NCI-H2107 (cell line): ENCODE measurements around the gene GPC3.
"Not testable (repeated sequence)": the region's sequence is repeated elsewhere in the genome, so short reads cannot be mapped to it uniquely, and the experiment has no call there.

Experiments used
- DNase-seq: peaks from one replicate; lab custom pipeline; 2025; lab: John Stamatoyannopoulos, UW

GPC3 gene

DNA sequence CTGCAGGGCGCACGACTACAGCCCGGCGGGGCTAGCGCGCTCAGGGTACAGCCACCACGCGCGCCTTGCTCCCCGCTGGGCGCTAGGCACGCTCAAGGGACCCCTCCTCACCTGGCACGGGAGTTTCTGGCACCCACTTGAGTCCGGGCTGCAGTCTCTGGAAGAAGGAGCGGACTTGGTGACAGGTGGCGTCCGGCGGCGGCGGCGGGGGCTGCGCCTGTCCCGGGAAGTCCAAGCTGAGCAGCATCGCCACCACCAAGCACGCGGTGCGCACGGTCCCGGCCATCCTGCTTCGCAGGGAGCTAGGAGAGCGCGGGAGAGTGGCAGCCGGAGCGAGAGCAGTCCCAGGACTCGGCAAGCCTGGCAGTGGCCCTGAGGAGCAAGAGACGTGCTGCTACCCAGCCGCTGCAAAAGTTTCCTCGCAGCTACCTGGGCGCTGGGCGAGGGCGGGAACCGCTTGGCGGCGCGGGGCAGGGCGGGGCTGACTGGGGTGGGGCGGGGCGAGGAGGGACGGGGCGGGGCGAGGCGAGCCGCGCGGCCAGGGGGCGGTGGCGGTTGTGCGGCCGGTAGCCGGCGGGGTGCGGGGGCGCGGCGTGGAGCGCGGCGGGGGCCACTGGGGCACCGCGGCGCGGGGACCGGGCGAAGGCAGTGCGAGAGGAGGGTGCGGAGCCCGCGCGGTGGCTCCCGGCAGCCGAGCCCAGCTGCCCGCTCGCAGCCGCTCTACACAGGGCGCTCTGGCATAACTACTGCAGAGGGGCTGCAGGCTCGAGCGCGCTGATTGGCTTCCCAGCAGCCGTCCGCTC lies at the start of gene GPC3:
TSS of gene GPC3 (minus strand) at position 431 of the 803 bp plus-strand sequence.
- no peak for DNase-seq

DNA sequence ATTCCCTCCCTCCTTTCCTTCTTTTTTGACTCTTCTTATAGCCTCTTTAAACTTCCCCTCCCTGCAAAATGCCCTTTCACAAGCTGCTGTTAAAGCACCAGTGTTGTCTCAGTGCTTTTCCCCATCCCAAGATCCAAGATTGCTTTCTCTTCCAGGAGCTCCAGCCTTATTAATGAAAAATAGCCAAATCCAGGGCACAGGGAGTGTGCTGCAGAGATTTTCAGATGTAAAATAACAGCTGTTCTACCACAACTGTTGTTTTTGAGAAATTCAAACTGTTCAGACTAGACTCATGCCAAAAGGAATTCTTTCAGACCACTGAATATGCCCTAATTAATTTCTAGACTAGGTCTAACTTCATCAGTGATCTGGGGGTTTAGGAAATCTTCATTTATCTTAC lies 47.0 kb upstream of the GPC3 start:
- DNase-seq: no peak

DNA sequence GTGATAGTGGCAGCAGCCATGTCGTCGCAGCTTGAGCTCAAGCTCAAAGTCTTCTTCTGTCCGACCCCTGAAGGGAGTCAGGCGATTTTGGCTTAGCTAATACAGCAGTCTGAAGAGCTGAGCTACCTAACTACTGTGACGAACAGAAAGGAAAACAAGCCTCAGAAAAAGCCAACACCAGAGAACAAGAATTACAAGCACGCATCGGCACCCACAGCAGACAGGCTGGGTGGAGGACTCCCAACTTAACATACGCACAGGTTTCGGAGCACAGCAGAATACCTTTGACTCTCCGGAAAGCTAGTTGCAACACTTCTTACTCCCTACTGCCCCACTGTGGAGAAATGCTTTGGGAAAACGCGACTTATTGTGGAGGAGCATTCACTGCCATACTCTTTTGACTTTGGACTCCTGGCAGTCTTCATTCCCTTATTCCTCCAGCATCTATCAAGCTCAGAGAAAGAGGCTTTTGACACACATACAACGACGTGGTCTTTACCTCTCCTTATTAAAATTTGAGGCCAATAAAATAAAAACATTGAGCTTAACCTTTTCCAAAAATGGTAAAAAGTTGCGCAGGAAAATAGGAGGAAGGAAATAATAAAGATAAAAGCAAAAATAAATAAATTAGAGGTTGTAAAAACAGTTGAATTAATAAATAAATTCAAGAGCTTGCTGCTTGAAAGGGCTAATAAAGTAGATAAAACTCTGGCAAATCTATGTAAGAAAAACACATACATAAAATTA lies 41.3 kb upstream of the GPC3 start:
- no peak for DNase-seq

DNA sequence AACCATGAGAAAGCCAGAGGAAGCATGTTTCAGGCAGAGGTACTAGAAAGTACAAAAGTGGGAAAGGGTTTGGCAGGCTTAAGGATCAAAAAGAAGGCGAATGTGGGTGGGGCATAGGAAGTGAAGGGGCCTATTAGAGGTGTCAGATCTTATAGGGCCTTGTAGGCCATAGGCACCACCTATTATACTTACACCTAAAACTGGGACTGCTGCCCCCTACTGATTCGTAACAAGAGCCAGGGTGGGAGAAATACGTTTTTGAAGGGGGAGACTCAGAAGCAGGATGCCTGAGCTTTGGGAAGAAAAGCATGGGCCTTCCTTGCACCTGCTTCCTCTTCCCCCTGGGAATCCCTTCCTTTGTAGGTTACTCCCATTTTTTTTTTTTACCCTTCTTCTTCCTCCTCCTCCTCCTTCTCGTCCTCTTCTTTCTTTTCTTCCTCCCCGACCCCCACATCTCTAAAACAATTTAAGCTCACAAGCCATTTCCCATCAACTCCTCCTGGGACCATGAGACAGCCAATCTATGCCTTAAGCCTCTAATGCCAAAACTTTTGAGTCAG lies 40.7 kb upstream of the GPC3 start:
- no peak for DNase-seq

DNA sequence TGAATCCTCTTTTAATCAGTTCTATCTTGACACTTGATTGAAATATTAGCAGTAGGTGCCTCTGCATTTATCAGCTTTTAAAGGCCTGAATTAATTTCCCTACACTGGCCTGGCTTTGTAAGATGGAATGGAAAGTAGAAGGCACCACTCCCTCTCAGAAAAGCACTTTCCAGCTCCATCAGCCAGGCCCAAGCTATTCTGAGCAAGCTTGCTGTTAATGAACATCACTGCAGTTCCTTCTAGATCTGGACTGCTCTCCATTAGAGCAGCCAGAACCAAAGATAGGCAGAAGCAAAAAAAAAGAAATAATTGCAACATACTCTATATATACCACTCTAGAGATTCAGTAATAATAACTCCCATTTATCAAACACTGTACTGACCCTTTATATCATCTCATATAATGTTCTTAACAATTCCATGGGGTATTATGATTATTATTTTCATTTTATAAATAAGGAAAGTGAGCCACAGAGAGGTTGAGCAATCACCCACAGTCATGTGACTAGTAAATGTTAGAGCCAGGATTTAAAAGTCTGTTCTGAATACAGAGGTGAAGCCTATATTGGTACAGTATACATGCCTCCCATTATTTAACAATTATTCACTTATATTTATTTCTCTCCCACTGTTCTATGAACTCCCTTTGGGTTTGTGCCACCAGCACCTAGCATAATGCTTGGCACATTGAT lies 39.4 kb upstream of the GPC3 start:
- no peak for DNase-seq

DNA sequence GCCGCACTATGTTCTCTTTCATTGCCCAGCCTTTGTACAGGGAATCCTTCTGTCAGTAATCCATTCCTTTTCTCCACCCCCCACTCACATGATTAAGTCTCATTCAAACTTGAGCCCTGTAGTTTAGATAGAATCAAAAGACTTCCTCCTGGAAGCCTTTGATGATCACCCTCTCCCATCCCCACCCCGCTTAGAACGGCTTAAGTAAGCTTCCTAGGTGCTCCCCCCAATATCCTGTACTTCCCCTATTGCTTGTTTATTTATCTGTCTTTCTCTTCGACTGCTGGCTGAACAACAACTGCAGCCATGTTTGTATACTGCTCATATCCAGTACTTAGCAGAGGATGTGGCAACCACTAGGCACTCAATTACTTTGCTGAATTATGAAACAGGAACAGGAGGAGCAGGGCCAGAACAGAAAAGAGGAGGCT lies 38.5 kb upstream of the GPC3 start:
- DNase-seq: no peak

DNA sequence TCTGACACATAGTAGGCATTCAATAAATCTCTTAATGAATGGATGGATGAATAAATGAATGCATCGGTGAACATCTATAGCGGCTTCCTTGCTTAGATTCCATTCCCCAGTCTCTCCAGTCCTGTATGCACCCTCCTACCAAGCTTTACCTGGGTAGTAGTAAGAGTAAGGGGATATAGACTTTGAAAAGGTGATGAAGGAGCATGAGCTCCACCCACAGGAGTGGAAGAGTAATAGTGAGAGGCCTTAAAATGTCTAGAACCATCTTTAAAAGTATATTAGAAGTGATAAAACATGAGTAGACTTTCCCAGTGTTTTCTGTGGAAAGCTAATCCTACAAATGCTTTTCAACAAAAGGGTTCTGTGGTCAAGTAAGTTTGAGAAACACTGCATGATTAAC lies 35.5 kb upstream of the GPC3 start:
- DNase-seq: no peak

DNA sequence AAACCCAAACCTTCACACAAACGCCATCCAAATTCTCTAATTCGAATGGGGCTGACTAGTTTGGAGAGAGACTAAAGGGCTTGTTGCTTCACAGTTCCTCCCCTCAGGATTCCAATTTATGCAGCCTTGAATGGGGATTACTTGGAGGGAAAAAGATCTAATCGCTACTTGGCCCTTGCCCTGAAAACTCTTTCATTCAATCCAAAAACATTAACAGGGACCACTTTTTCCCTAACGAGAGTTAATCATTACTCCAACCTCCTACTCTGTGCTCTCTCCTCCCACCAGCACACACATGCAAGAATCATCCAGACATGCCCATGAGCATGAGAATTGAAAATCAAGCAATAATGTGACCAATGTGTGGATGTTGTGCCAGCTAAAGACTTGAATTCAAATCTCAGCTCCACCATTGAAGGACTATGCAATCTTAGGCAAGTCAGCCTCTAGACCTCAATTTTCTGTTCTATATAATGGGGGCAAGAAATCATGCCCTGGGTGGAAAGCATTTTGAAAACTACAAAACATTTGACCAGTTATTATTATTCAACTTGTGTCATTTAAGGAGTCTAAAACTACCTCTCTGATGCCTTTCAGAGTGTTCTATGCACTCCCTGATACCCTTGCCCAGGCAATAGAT lies 34.3 kb upstream of the GPC3 start:
- no peak for DNase-seq

DNA sequence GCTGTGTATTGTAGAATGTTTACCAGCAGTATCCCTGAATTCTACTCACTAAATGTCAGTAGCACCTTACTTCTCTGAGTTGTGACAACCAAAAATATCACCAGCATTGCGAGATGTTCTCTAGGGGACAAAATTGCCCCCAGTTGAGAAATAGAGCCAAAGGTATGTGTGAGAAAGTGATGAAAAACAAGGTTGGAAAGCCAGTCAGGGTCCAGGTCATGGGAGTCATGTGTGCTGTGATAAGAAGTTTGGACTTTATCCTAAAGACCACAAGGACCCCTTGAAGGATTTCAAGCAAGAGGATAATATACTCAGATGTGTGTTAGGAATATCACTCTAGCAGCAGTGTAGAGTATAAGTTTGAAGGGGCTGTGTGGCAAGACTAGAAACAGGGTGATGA lies 30.9 kb upstream of the GPC3 start:
- not testable (repeated sequence) for DNase-seq

DNA sequence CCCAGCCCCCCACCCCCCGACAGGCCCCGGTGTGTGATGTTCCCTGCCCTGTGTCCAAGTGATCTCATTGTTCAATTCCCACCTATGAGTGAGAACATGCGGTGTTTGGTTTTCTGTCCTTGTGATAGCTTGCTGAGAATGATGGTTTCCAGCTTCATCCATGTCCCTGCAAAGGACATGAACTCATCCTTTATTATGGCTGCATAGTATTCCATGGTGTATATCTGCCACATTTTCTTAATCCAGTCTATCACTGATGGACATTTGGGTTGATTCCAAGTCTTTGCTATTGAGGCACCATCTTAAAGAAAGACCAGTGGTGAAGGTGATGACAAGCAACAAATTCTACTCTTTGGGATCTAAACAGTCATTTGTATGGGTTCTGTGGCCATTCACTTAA lies 30.1 kb upstream of the GPC3 start:
- DNase-seq: not testable (repeated sequence)

DNA sequence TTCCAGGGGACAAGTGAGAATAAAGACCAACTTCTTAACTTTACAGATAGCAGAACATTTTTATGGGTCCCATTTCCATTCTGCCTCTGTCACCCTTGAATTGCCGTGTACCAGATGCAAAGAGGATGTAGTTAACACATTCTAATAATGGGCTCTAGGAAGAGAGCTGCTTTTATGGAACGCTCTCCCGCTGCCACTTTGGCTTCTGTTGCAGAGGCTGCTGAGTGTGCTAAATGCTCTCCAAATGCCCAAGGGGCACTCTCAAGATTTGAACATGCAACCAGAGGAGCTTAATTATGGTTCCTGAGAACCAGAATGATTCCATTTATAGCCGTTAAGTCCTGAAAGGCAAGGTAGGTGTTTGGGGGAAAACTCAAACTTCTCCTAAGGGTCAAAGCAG lies 28.1 kb upstream of the GPC3 start:
- DNase-seq: no peak

DNA sequence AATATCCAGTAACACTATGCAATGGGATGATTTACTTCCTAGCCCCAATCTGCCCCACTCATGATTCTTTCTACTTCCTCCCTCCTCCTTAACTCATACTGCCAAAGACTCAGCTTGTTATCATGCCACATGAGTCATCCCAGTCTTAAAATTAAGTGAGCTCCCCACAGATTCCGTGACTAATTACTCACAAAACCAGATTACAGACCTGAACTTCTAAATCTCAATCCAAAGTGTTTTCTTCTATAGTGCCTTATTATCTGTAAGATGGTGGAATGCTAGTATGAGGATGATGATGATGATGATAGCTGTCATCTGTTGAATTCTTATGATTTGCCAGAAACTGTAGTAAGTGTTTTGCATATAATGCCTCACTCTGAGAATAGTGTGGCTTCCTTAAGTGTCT lies 27.7 kb upstream of the GPC3 start:
- DNase-seq: no peak

DNA sequence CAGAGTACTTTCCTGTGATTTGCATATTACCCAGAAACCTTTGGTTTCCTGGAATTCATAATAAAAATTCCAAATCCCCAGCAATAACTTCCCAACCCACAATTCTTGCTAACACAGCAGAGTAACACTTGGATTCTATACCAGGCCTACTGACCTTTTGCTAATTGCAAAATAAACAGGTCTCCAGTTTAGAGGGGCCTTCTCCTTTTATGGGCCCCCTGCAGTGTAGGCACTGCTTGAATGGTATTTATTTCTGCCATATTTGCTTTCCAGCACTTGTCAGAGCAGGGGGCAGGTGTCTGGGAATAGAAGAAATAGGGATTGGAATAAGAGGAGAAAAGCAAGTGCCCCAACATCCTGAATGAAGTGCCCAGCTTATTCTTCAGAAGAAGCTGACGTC lies 25.3 kb upstream of the GPC3 start:
- DNase-seq: no peak

DNA sequence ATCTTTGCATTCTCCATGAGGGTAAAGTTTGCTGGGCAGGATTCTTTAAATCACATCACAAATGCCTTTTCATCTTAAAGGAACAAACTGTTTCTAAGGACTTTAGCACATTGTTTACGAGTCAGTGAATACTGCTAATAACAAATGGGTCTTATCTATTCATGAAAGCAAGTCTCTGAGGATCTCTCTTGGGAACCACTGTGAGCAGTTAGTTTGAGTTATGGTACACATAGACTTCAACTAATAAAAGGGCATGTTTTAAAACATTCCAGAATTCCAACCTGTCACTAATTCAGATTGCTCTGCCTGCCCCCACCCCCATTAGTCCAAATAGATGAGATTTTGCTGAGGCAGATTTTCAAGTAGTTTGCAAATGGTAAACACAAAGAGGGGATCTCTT lies 22.3 kb upstream of the GPC3 start:
- DNase-seq: no peak

DNA sequence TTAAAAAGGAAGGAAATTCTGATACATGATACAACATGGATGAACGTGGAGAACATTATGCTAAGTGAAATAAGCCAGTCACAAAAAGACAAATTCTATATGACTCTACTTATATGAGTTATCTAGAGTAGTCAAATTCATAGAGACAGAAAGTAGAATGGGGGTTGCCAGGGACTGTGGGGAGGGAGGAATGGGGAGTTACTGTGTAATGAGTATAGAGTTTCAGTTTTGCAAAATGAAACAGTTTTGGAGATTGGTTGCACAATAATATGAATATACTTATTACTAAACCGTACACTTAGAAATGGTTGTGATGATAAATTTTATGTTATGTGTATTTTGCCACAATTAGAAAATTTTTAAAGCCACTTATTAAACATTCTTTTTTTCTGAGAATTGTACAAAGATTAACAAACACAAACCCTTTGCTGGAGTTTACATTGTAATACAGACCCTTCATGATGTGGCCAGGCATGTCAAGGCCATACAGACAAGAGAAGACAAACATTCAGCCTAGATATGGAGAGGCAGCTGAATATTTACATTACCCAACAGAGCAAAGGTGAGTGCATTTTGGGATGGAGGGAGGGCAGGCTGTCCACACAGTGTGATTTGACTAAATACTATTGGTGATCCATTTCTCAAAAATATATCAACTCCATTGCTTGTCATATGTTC lies 21.2 kb upstream of the GPC3 start:
- no peak for DNase-seq

DNA sequence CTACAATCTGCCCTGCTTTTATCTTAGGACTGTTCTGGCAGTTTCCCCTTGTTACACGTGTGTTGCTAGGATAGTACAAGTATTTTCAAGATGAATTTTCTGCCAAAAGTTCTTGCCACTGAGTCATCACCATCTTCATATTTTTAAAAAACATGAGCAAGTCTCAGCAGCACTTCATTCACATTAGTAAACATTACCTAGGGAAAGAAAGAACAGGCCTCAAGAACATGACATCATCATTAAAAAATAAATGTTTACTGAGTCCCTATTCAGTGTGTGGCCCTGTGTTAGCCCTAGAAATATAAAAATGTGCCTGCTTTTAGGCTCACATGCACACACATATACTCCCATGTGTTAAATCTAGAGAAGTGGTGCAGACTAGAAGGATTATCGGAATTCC lies 18.7 kb upstream of the GPC3 start:
- no peak for DNase-seq

DNA sequence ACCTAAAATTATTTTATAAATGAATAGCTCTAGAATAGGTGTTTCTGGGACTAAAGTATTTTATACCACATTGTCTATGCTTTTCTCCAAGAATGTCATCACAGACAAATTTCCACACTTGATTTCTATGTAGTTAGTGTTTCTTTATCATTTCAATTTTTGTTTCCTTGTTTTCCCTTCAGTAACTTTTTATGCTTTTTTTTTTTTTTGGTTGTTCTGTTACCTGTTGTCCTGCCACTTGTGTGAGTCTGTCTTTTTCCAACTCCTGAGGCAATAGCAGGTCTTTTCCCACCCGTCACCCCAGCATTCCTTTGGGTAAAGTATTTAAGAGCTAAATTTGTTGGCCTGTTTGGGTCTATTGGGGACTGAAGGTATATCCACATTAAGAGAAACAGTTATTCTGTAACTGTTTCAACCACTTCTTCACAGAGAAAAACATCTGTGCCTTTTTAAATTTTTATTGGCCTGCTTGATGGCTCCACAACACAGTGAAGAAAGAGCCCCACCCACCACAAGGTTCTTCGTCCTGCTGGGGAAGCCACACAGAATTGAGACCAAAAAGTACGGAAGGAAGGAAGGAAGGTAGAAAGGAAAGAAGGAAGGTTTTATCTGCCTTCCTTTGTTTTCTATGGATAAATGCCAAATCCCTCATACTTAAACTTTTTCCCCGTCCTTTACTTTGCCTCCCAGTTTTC lies 17.7 kb upstream of the GPC3 start:
- no peak for DNase-seq

DNA sequence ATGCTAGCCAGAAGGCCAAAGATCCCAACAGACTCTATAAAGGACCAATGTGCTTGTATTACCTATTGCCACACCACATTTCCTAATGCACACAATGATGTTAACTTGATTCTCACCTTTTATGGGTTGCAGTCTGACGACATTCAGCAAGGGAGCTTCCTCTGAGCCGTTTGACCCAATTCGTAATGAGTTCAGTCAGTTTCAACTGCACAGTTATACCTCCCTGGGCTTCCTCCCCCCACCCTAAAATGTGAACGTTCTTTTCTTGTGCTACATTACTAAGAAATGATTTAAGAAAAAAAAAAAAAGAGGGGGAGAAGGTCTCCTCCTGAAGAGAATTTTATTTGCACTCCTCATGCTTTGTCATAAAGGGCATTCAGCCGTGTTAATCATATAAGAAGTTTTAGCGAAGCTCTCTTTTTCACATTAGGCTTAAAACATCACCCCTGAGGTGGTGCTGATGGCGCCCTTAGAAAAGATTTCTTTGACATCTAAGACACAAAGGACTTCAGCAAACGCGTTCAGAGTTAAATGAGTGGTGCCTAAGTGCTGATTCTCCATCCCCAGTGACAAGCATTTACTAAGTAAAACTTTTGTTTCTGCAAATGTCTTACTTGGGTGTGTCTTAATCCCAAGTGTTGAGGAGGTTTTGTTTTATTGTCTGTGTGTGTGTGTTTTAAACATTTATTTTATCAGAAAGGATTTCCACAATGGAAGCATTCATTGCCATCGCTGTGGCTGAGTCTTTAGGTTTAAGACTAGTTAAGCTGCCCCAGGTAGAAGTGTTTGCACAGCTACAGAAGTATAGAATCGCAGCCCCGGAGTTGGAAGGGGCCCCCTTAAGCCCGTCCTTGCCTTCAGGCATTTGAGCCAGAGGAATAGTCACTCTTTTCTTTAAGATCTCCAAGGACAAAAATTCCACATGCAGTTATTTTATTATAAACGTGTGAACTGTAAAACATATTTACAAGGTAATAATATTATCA lies 15.2 kb upstream of the GPC3 start:
- DNase-seq: no peak

DNA sequence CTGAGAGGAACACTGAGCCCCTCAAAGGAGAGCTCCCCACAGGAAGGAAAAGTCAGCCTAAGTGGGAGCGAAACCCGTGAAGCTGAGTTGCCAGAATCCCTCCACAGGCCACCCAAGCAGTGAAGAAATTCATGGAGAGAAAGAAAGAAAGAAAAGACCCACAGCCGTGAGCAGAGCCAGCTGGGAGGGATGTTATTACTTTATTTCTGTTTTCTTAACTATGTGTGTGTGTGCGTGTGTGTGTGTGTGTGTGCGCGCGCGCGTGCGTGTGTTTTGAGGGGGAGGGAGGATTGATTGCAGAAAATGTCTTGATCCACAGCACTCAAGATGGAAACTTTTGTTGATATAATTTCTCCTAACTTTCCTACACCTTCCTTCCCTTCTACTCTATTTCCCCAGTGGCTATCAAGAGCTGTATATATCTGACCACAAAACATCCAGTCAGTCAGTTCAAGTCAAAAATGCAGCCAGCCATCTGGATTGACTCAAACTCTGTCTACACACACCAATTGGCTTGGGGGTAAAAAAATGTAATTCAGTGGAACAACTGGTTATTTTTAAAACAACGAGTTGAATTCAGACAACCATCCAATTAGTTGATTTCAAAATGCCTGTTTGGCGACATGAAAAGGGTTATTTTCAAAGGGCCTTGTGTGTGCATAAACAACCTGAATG lies 13.8 kb upstream of the GPC3 start:
- DNase-seq: no peak
